Measurements from ENCODE around the gene MRPL44. TPM values are rescaled to one million over a fixed set of nuclear protein-coding genes. Genes with fewer than 3 reads are reported as not detected.
A peak's percentile ranks its signal among the peaks of the same experiment; 100 is the strongest.

Gene MRPL44
- total RNA-seq, 1 experiment from 2014 or later = 24.8 TPM

GRCh38 chr2:224004105-224004695, 46.9 kb downstream of the MRPL44 start:
- Histone ChIP-seq H3K9me2 (replicated peaks; ENCODE audit: low read length) (no peaks in the 10 kb centered on the region), H3F3A (ENCODE audit: low read length, unreplicated experiment) (no peaks in the 10 kb centered on the region), H3K4me1 (ENCODE audit: insufficient read depth, low read length) (no peaks in the 10 kb centered on the region; the same call in 1 of the 2 replicates), H3K27ac (ENCODE audit: low read length) (no peak overlapping the region), H3K27me3 (ENCODE audit: low read length) (no peaks in the 10 kb centered on the region), H4K20me1 (ENCODE audit: low read length) (no peaks in the 10 kb centered on the region), H3K9ac (ENCODE audit: low read length) (no peak overlapping the region), H3K36me3 (ENCODE audit: low read depth, low read length) (no peaks in the 10 kb centered on the region; the same call in 1 of the 2 replicates), H3K9me3 (ENCODE audit: low read length) (no peaks in the 10 kb centered on the region), H3K79me2 (ENCODE audit: low read length) (no peaks in the 10 kb centered on the region), H3K4me3 (ENCODE audit: low read length) (no peak overlapping the region), H3K4me2 (ENCODE audit: low read length) (no peak overlapping the region), H2AFZ (ENCODE audit: low read length) (no peak overlapping the region)
- DNase-seq = no peak
- BruUV-seq (replicated peaks) = no TSS peak
- ChIA-PET POLR2A (ENCODE audit: unreplicated experiment) (no interaction called here), CTCF (no interaction called here)
- no peak for ATAC-seq
- intact Hi-C loops (cut with micrococcal nuclease) = no loop called here
- no peak for TF ChIP-seq EZH2phosphoT487 (IDR thresholded peaks at IDR 0.05; ENCODE audit: borderline replicate concordance, low read length)
- TF ChIP-seq CTCF (conservative IDR thresholded peaks at IDR 0.05; ENCODE audit: low read depth, low read length) = no peak
- TF ChIP-seq EZH2 (IDR thresholded peaks at IDR 0.05; ENCODE audit: low read length, unreplicated experiment) = no peak

- H3K36me3 ChIP-seq (ENCODE audit: low read depth, low read length) = no peaks in the 10 kb centered on the region
- H3K9me3 ChIP-seq (ENCODE audit: low read length) = no peaks in the 10 kb centered on the region
- H3K79me2 ChIP-seq (ENCODE audit: low read length) = no peaks in the 10 kb centered on the region
- H3K4me1 ChIP-seq (ENCODE audit: insufficient read depth, low read length) = peaks cover 11% of the 10 kb centered on the region
- no peak overlapping the region for H3K9ac ChIP-seq (ENCODE audit: low read length)
- intact Hi-C loops (cut with micrococcal nuclease) = no loop called here
- POLR2A ChIA-PET (ENCODE audit: unreplicated experiment) = no interaction called here
- no peaks in the 10 kb centered on the region for H4K20me1 ChIP-seq (ENCODE audit: low read length)
- BruUV-seq (replicated peaks) = no TSS peak
- no peak overlapping the region for H3K4me3 ChIP-seq (ENCODE audit: low read length)
- H3K27me3 ChIP-seq (ENCODE audit: low read length) = no peaks in the 10 kb centered on the region
- ATAC-seq (no peak), DNase-seq (no peak)
- H3K4me2 ChIP-seq (ENCODE audit: low read length) = no peak overlapping the region
- H2AFZ ChIP-seq (ENCODE audit: low read length) = no peak overlapping the region
- H3F3A ChIP-seq (ENCODE audit: low read length, unreplicated experiment) = no peaks in the 10 kb centered on the region
- TF ChIP-seq CTCF (conservative IDR thresholded peaks at IDR 0.05; ENCODE audit: low read depth, low read length) = no peak
- TF ChIP-seq EZH2phosphoT487 (IDR thresholded peaks at IDR 0.05; ENCODE audit: borderline replicate concordance, low read length) = no peak
- no peak for TF ChIP-seq EZH2 (IDR thresholded peaks at IDR 0.05; ENCODE audit: low read length, unreplicated experiment)
- no peak overlapping the region for H3K27ac ChIP-seq (ENCODE audit: low read length)
- CTCF ChIA-PET = no interaction called here
- H3K9me2 ChIP-seq (replicated peaks; ENCODE audit: low read length) = no peaks in the 10 kb centered on the region
These were observed 51.5 kb downstream of the MRPL44 start for GRCh38 chr2:224008702-224009261.

- no peak overlapping the region for H3K4me3 ChIP-seq (ENCODE audit: low read length)
- peak; percentile 47 for DNase-seq
- no peaks in the 10 kb centered on the region for H4K20me1 ChIP-seq (ENCODE audit: low read length)
- TF ChIP-seq EZH2 (IDR thresholded peaks at IDR 0.05; ENCODE audit: low read length, unreplicated experiment) (no peak), EZH2phosphoT487 (IDR thresholded peaks at IDR 0.05; ENCODE audit: borderline replicate concordance, low read length) (no peak), CTCF (conservative IDR thresholded peaks at IDR 0.05; ENCODE audit: low read depth, low read length) (no peak)
- H3F3A ChIP-seq (ENCODE audit: low read length, unreplicated experiment) = no peaks in the 10 kb centered on the region
- no peak overlapping the region for H3K9ac ChIP-seq (ENCODE audit: low read length)
- ChIA-PET CTCF (no interaction called here), POLR2A (ENCODE audit: unreplicated experiment) (no interaction called here)
- peak overlapping the region; percentile 46 for H3K4me2 ChIP-seq (ENCODE audit: low read length)
- peaks cover 11% of the 10 kb centered on the region for H3K4me1 ChIP-seq (ENCODE audit: insufficient read depth, low read length)
- H3K27ac ChIP-seq (ENCODE audit: low read length) = peak overlapping the region; percentile 46
- H3K36me3 ChIP-seq (ENCODE audit: low read depth, low read length) = no peaks in the 10 kb centered on the region
- intact Hi-C loops (cut with micrococcal nuclease) = no loop called here
- no peaks in the 10 kb centered on the region for H3K79me2 ChIP-seq (ENCODE audit: low read length)
- H3K27me3 ChIP-seq (ENCODE audit: low read length) = no peaks in the 10 kb centered on the region
- peak; percentile 70 for ATAC-seq
- H2AFZ ChIP-seq (ENCODE audit: low read length) = 0 out of 2 replicates have a peak overlapping the region, but pooled peaks have one; percentile 28
- no peaks in the 10 kb centered on the region for H3K9me2 ChIP-seq (replicated peaks; ENCODE audit: low read length)
- no TSS peak for BruUV-seq (replicated peaks)
- no peaks in the 10 kb centered on the region for H3K9me3 ChIP-seq (ENCODE audit: low read length)
These were observed 52.5 kb downstream of the MRPL44 start for GRCh38 chr2:224009605-224010315.
